Islet precursor cell (in vitro differentiated cells): Measurements from ENCODE around the gene ABCC1.
"Not testable (repeated sequence)": the region's sequence is repeated elsewhere in the genome, so short reads cannot be mapped to it uniquely, and the experiment has no call there.

Experiments
- DNase-seq: peaks from one replicate; pipeline ENCODE4 v3.0.0-alpha.2; 2018

ABCC1 gene

GRCh38 chr16:16163571-16163970, 214.2 kb downstream of the ABCC1 start:
- DNase-seq: no peak

- no peak for DNase-seq
Measured at GRCh38 chr16:16164243-16164642, 214.8 kb downstream of the ABCC1 start.

- DNase-seq: no peak
Measured at GRCh38 chr16:16166085-16166484, 216.7 kb downstream of the ABCC1 start.

GRCh38 chr16:16166949-16167348, 217.5 kb downstream of the ABCC1 start:
- DNase-seq: no peak

GRCh38 chr16:16167927-16168326, 218.5 kb downstream of the ABCC1 start:
- DNase-seq: no peak

- no peak for DNase-seq
Measured at GRCh38 chr16:16168431-16168830, 219.0 kb downstream of the ABCC1 start.

GRCh38 chr16:16169615-16170014, 220.2 kb downstream of the ABCC1 start:
- no peak for DNase-seq

- DNase-seq: no peak
Measured at GRCh38 chr16:16171332-16171919, 222.0 kb downstream of the ABCC1 start.

- no peak for DNase-seq
Measured at GRCh38 chr16:16172991-16173390, 223.6 kb downstream of the ABCC1 start.

- DNase-seq: no peak
Measured at GRCh38 chr16:16175296-16175695, 225.9 kb downstream of the ABCC1 start.

GRCh38 chr16:16176328-16176727, 226.9 kb downstream of the ABCC1 start:
- no peak for DNase-seq

GRCh38 chr16:16178455-16179162, 229.2 kb downstream of the ABCC1 start:
- DNase-seq: no peak

GRCh38 chr16:16181748-16182147, 232.3 kb downstream of the ABCC1 start:
- DNase-seq: not testable (repeated sequence)

GRCh38 chr16:16182918-16183317, 233.5 kb downstream of the ABCC1 start:
- DNase-seq: no peak

- no peak for DNase-seq
Measured at GRCh38 chr16:16183562-16183961, 234.1 kb downstream of the ABCC1 start.

- no peak for DNase-seq
Measured at GRCh38 chr16:16184594-16184993, 235.2 kb downstream of the ABCC1 start.

GRCh38 chr16:16185095-16185494, 235.7 kb downstream of the ABCC1 start:
- no peak for DNase-seq

GRCh38 chr16:16186820-16187219, 237.4 kb downstream of the ABCC1 start:
- no peak for DNase-seq

- no peak for DNase-seq
Measured at GRCh38 chr16:16188827-16189226, 239.4 kb downstream of the ABCC1 start.

- DNase-seq: no peak
Measured at GRCh38 chr16:16189842-16190241, 240.4 kb downstream of the ABCC1 start.

- DNase-seq: no peak
Measured at GRCh38 chr16:16190546-16190945, 241.1 kb downstream of the ABCC1 start.

GRCh38 chr16:16190966-16191365, 241.6 kb downstream of the ABCC1 start:
- not testable (repeated sequence) for DNase-seq

- DNase-seq: no peak
Measured at GRCh38 chr16:16191493-16192167, 242.2 kb downstream of the ABCC1 start.
